Stimulated activated CD4-positive, alpha-beta T cell treated with anti-CD3 and anti-CD28 coated beads, TNF-alpha, amount 100 ng/mL, for 24 hours (primary cell): ENCODE data around the gene SCUBE2.
"Not testable (repeated sequence)": the region's sequence is repeated elsewhere in the genome, so short reads cannot be mapped to it uniquely, and the experiment has no call there.

ENCODE experiments used
- DNase-seq, 3 experiments: peaks; one replicate each; pipeline ENCODE4 v3.0.0-alpha.2; 2020; ENCODE audit warnings: low read depth in 3 of 3

Gene SCUBE2

DNA sequence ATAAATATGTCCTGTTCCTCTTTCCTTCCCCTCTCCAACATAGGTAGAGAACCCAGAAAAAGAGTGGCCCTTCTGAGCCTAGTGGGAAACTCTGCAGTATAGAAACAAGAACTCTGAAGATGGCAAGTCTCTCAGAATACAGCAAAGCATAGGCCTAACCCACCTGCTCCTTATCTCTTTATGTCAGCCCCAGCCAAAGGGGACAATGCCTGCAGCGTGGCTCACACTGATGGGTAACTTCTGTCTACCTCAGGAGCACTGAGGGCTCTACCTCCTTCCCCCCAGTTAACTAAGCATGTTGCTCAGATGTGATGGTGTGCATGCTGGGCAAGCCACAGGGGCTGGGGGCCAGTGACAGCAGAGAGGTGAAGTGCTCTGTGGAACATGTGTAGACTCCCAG, 82.7 kb downstream of the SCUBE2 start:
- no peak for DNase-seq

GRCh38 chr11:9008011-9008550, 83.3 kb downstream of the SCUBE2 start:
- no peak for DNase-seq

DNA sequence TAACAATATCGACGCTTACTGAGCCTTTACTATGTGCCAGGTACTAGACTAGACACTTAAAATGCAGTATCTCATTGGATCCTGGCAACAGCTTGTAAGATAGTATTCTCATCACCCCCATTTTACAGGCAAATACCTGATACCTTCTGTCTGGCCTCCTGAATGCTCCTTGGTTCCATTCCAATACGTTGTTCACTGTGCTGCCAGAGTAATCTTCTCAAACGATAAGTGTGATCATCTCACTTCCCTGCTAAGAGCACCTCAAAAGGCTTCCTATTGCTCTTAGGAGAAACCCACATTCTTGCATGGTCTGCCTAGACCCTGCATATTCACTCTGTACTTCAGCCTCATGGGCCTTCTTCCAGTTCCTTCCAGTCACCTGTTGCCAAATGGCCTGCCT, 86.3 kb downstream of the SCUBE2 start:
- DNase-seq, result no peak

DNA sequence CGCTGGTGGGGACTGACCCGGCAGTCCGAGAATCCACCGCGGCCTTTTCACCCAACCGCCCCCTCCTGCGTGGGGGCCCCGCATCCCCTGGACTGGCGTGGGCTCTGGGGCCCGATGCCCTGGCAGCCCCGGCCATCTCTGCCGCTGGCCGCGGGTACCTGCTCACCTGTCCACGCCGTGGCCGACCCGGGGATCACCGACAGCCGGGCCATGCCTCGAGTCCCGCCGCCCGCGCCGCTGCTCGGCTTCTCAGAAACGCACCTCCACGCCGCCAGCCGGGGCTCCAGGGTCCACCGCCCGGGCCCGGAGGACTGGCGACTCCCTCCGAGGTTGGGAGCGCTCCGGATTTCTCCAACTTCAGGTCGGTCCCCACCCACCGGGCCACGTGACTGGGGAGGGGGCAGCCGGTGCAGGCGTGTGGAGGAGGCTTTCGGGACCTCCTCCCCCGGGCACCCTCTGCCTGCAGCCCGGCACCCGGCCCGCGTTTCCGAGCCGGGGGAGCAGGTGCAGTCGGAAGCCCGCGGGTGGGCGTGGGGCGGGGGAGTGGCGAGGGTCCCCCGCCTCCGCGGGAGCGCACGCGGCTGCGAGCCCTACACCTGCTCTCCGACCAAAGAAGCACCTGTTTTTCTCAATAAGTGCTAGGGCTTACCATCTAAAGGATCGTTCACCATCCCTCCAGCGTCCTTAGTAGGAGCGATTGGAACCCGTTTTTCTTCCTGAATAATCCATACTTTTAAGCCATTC, 87.0 kb downstream of the SCUBE2 start:
- DNase-seq, result no peak

DNA sequence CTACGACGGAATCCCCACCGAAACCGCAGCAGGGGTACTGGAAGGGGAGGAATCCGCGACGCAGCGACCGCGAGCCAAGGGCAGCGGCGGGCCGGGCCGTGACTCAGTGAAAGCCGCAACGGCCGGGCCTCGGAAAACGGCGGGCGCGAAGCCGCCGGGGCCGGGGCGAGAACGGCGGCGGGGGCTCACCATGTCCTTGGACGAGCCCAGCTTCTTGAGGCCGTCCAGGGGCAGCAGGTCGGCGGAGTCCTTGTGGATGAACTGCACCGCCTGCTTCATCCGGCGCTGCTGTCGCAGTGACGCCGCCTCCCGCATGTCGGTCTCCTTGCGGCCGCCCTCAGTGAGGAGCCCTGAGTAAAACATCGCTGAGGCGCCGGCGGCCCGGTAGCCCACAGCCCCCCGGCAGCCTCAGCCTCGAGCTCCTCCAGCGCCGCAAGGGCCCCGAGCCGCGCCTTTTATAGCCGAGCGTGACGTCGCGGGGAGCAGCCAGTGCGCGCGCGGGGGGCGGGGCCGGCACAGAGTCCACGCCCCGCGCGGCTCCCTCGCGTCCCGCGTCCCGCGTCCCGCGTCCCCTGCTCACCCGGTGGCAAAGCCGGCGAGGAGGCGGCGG, 87.7 kb downstream of the SCUBE2 start, which contains the start of gene NRIP3:
TSS of gene NRIP3 (minus strand) at position 429 of the 610 bp plus-strand sequence. CDS start at position 363, 66 bp downstream.
- peak; percentile 31 to 67 (median 35) for DNase-seq

GRCh38 chr11:9002920-9003572, 88.4 kb downstream of the SCUBE2 start:
- DNase-seq, result peak in 1 of 3 experiments; percentile 11

DNA sequence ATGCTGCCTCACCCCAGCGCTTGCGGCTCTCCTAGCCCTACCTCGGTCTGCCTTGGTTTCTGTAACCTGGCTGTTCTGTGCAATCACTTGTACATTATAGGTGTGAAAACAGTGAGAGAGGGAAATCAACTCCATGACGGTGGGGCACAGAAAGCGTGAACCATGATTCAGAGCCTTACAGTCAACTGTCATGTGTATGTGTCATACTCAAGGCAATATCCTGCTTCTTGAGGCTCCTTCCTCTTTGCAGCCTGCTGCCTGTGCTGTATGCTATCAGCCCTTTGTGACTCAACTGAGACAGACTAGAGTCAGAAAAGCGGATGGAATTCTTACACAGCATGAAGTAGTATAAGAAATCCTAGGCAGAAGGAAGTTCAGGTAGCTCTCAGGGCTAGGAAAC, 89.7 kb downstream of the SCUBE2 start:
- DNase-seq, result peak; percentile 27 to 41 (median 37)

DNA sequence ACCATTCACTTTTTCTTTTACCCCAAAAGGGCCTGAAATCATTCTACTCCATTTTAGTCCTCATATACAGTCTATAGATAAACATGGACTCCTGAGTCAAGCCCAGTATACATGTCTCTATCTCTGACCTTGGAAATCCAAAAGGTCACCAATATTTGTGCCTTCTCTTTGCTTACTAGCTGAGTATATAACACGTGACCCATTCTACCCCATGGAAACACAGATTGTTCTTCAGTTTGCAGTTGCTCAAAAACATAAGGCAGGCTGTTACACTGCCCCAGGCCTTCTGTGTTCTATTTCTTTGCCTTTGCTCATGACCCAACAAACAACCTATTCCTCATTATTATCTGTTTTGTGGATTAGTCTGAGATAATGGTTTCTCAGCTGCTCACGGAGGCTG, 93.4 kb downstream of the SCUBE2 start:
- no peak for DNase-seq

DNA sequence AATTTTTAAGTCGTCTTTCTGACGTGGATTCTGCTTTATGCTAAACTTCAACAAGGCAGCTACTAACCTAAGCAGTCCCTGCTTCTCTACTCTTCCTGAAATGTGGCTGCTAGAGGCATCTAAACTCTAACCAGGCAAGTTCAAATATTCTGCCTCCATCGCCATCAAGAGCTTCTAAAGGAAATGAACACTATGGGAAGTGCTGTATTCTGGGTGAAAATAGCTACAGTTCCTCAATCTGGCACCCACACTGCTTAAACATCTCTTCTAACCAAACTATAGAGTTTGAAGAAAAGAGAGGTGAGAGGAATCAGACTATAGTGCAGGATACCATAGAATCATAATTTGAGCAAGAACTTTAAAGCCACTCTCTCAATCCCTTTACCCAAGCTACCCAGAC, 93.9 kb downstream of the SCUBE2 start:
- no peak for DNase-seq

- DNase-seq, result no peak
These were observed 101.9 kb downstream of the SCUBE2 start for GRCh38 chr11:8989453-8989852.

DNA sequence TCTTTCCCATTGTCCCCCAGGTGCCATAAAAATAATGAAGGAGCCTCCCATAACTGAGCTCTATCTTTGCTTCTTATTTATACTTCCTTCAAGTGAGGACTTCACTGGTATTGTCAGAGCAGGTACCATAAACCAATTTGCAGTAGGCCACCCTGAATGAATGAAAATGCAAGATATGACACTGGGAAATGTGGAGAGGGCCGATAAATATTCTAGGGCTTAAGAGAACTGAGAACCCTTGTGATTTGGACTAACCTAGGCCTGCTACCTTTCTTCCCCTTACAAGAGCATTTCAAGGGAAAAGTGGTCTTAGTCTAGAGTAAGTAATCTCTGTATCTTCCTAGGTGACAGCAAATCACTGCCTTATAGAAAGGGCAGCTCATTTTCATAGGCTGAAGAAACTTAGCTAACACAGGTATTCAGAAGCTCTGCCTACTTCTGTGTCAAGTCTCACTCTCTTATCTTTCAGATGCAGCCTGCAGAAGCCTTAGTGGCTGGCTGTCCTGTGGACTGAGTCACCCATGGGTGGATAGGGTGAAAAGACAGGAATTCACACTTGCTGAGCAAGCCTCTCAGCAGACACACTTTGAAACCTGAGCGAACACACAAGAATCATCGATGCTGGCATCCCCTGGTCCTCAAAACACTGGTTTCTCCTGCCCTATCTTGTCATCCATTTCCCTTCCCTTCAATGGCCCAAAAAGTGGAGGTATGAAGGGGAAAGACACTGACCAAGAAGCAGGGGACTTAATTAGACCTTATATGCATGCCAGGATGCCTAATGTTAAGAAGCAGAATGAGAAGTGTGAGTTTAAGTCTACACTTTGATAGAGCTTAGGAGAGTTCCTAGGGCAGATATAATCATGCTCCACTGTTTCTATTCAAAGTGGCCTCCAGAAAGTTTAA, 102.8 kb downstream of the SCUBE2 start:
- no peak for DNase-seq

- DNase-seq, result no peak
These were observed 104.0 kb downstream of the SCUBE2 start for GRCh38 chr11:8987446-8987845.

GRCh38 chr11:8986772-8987171, 104.6 kb downstream of the SCUBE2 start:
- DNase-seq, result not testable (repeated sequence)

GRCh38 chr11:8985462-8985861, 105.9 kb downstream of the SCUBE2 start:
- DNase-seq, result no peak

DNA sequence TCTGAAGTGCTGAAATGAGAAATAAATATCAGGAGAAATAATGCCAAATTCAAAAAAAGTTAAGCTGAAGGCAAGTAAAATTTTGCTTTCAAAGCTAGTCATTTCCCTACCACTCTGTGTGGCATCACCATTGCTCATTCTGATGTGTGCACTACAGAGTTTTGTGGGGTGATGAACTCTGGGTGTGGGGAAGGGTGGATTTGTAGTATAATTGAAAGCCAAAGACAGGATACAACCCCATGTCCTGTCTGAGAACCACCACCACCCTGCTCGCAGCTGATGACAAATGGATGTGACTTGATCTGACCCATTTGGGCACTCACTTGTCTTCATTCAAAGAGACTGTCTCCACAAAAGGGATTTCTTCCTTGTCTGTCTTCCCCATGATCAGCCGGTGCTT, 107.8 kb downstream of the SCUBE2 start:
- no peak for DNase-seq

DNA sequence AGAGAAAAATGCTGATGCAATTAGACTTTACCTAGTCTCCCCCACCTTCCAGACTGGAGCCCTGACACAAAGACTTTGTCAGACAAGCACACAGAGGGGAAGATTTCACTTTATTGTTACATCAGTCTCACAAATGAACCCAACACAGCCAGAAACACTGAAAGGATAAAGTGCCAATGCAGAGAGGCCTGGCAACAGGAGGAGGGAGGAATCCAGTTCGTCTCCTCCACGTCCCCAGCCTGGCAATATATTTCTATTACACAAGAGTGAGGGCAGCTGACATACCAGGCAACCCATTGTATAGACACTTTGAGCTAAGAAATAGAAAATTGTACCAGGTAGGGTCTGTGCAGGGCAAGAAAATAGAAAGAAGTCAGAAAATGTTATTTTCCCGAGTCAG, 110.9 kb downstream of the SCUBE2 start:
- DNase-seq, result no peak

GRCh38 chr11:8979365-8979764, 112.0 kb downstream of the SCUBE2 start:
- not testable (repeated sequence) for DNase-seq

DNA sequence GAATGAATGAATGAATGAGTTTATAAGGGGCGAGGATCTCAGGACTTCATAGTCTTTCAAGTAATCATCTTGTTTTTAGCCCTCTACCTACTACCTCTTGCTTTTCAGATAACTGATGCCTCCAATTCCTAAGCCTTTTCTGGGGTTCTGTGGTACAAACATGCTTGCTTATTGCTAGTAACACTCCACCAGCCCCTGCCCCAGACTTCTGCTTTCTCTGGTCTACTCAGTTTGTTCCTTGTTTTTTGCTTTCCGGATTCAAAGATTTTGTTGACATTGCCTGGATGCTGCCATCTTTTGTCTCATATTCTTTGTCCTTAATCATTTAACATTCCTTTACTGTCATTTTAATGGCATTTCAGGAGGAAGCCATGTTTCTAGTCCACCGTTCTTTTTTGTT, 118.3 kb downstream of the SCUBE2 start:
- no peak for DNase-seq

- no peak for DNase-seq
These were observed 119.5 kb downstream of the SCUBE2 start for GRCh38 chr11:8971924-8972316.

DNA sequence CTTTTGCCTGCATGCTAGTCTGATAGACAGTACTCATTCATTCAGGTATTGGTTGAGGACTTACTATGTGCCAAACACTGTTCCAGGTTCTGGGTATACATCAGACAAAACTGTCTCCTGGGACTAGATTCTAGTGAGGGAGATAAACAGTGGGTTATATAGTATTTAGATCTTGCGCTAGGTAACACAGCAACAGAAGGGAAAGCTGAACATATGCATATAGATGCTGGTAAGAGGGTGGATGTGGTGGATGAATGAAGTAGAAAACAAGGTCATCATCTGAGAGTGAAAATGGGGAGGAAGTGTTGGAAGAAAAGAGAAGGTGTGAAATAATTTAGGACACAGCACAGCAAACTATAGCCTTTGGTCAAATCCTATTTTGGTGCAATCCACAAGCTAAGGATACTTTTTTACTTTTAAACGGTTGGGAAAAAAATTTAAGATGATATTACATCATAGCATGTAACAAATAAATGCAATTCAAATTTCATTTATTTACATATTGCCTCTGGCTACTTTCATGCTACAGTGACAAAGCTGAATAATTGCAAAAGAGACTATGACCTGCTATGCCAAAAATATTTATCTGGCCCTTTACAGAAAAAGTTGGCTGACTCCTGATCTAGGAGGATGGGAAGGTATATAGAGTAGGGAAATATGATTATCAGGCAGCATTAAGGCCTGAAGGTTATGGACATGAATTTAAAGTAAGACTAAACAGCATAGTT, 120.0 kb downstream of the SCUBE2 start:
- DNase-seq, result no peak
